H9 (cell line): ENCODE data around the gene GNPNAT1. TPM values are rescaled to one million over a fixed set of nuclear protein-coding genes. Genes with fewer than 3 reads are reported as not detected.
A peak's percentile ranks its signal among the peaks of the same experiment; 100 is the strongest.

Experiments
- DNase-seq: peaks from one replicate; pipeline ENCODE4 v3.0.0-alpha.2; 2017
- H2AFZ ChIP-seq: one replicate; pipeline ENCODE4 v1.6.1; 2013; ENCODE audit warnings: mild to moderate bottlenecking, low read length, control low read depth, moderate library complexity
- H2AK5ac ChIP-seq: 2 replicates; pipeline ENCODE4 v1.6.1; 2013; ENCODE audit warnings: low read length, control low read depth, mixed read lengths; ENCODE audit not compliant: insufficient read length
- H2BK120ac ChIP-seq: one replicate; pipeline ENCODE4 v1.6.1; 2013; ENCODE audit warnings: low read depth, mild to moderate bottlenecking, low read length, control low read depth, inconsistent platforms; ENCODE audit not compliant: poor library complexity, severe bottlenecking
- H2BK12ac ChIP-seq: 2 replicates; pipeline ENCODE4 v1.6.1; 2013; ENCODE audit warnings: low read length, control low read depth, mixed read lengths, low read depth; ENCODE audit not compliant: insufficient read length
- H2BK15ac ChIP-seq: 2 replicates; pipeline ENCODE4 v1.6.1; 2013; ENCODE audit warnings: low read depth, low read length, control low read depth
- H2BK20ac ChIP-seq: one replicate; pipeline ENCODE4 v1.6.1; 2013; ENCODE audit warnings: low read depth, mild to moderate bottlenecking, low read length, control low read depth, inconsistent platforms; ENCODE audit not compliant: poor library complexity, severe bottlenecking
- H2BK5ac ChIP-seq: 2 replicates; pipeline ENCODE4 v1.6.1; 2013; ENCODE audit warnings: low read length, control low read depth, mixed read lengths; ENCODE audit not compliant: insufficient read length
- H3K14ac ChIP-seq: 2 replicates; pipeline ENCODE4 v1.6.1; 2013; ENCODE audit warnings: low read length, control low read depth; ENCODE audit not compliant: insufficient read depth
- H3K18ac ChIP-seq: 2 replicates; pipeline ENCODE4 v1.6.1; 2013; ENCODE audit warnings: low read depth, mild to moderate bottlenecking, mixed read lengths, low read length, control low read depth; ENCODE audit not compliant: insufficient read length
- H3K23ac ChIP-seq: 2 replicates; pipeline ENCODE4 v1.6.1; 2013; ENCODE audit warnings: low read length, control low read depth, mixed read lengths, low read depth; ENCODE audit not compliant: insufficient read length
- H3K23me2 ChIP-seq: 2 replicates; pipeline ENCODE4 v1.6.1; 2013; ENCODE audit warnings: low read depth, mild to moderate bottlenecking, mixed read lengths, low read length, control low read depth; ENCODE audit not compliant: insufficient read length, poor library complexity, severe bottlenecking
- H3K27ac ChIP-seq: 2 replicates; pipeline ENCODE4 v1.5.1; 2013; ENCODE audit warnings: low read length, control low read depth, mixed read lengths, low read depth; ENCODE audit not compliant: insufficient read length
- H3K27me3 ChIP-seq: 2 replicates; pipeline ENCODE4 v1.6.1; 2013; ENCODE audit warnings: low read length, control low read depth, inconsistent platforms; ENCODE audit not compliant: insufficient read depth
- H3K4ac ChIP-seq: 2 replicates; pipeline ENCODE4 v1.6.1; 2013; ENCODE audit warnings: low read depth, mild to moderate bottlenecking, control low read depth, inconsistent platforms, low read length, moderate library complexity
- H3K4me1 ChIP-seq: 2 replicates; pipeline ENCODE4 v1.6.1; 2013; ENCODE audit warnings: low read length, control low read depth, inconsistent platforms; ENCODE audit not compliant: insufficient read depth
- H3K4me2 ChIP-seq: 2 replicates; pipeline ENCODE4 v1.6.1; 2013; ENCODE audit warnings: low read length, control low read depth, mixed read lengths; ENCODE audit not compliant: insufficient read length, insufficient read depth
- H3K56ac ChIP-seq: 2 replicates; pipeline ENCODE4 v1.6.1; 2013; ENCODE audit warnings: low read depth, mild to moderate bottlenecking, mixed read lengths, low read length, control low read depth; ENCODE audit not compliant: insufficient read length
- H3K79me1 ChIP-seq: 2 replicates; pipeline ENCODE4 v1.6.1; 2013; ENCODE audit warnings: low read depth, mild to moderate bottlenecking, moderate library complexity, low read length, control low read depth, inconsistent platforms; ENCODE audit not compliant: insufficient read depth, poor library complexity, severe bottlenecking
- H3K79me2 ChIP-seq: 2 replicates; pipeline ENCODE4 v1.6.1; 2013; ENCODE audit warnings: low read length, control low read depth, inconsistent platforms; ENCODE audit not compliant: insufficient read depth
- H3K9ac ChIP-seq: 2 replicates; pipeline ENCODE4 v1.6.1; 2013; ENCODE audit warnings: low read length, control low read depth, mixed read lengths; ENCODE audit not compliant: insufficient read length; ENCODE audit errors: extremely low read depth
- H3K9me3 ChIP-seq: one replicate; pipeline ENCODE4 v1.6.1; 2013; ENCODE audit warnings: low read depth, low read length, inconsistent platforms; ENCODE audit not compliant: control insufficient read depth
- H3T11ph ChIP-seq: one replicate; pipeline ENCODE4 v1.6.1; 2013; ENCODE audit warnings: mild to moderate bottlenecking, low read length, control low read depth, inconsistent platforms
- H4K20me1 ChIP-seq: one replicate; pipeline ENCODE4 v1.6.1; 2013; ENCODE audit not compliant: control insufficient read depth, insufficient read length, insufficient read depth
- H4K5ac ChIP-seq: 2 replicates; pipeline ENCODE4 v1.6.1; 2013; ENCODE audit warnings: low read depth, mild to moderate bottlenecking, mixed read lengths, low read length, control low read depth; ENCODE audit not compliant: insufficient read length
- H4K8ac ChIP-seq: replicated peaks from 2 replicates; pipeline ENCODE4 v1.6.1; 2013; ENCODE audit warnings: low read length, control low read depth, mixed read lengths, low read depth; ENCODE audit not compliant: insufficient read length
- H4K91ac ChIP-seq: 2 replicates; pipeline ENCODE4 v1.6.1; 2013; ENCODE audit warnings: low read depth, mild to moderate bottlenecking, moderate library complexity, mixed read lengths, low read length, control low read depth; ENCODE audit not compliant: insufficient read length
- H3K27ac Mint-ChIP-seq, 3 experiments: 2 replicates in 2 of 3; 3 replicates in 1 of 3; pipeline ENCODE4 v1.8.0; 2020 to 2021; ENCODE audit warnings: mixed read lengths in 3 of 3, mild to moderate bottlenecking in 1 of 3, moderate library complexity in 1 of 3
- H3K27me3 Mint-ChIP-seq: 2 replicates; pipeline ENCODE4 v1.8.0; 2021; ENCODE audit warnings: low read depth, mild to moderate bottlenecking, moderate library complexity, mixed read lengths
- H3K36me3 Mint-ChIP-seq, 3 experiments: 2 replicates in 2 of 3; 3 replicates in 1 of 3; pipeline ENCODE4 v1.8.0; 2020 to 2021; ENCODE audit warnings: low read depth in 3 of 3, mixed read lengths in 3 of 3; ENCODE audit not compliant: insufficient read depth in 1 of 3
- H3K4me1 Mint-ChIP-seq, 2 experiments: 2 replicates each; pipeline ENCODE4 v1.8.0; 2020; ENCODE audit warnings: mixed read lengths in 2 of 2
- H3K4me3 Mint-ChIP-seq, 2 experiments: 2 replicates in 1 of 2; 3 replicates in 1 of 2; pipeline ENCODE4 v1.8.0; 2020 to 2021; ENCODE audit warnings: mild to moderate bottlenecking in 2 of 2, mixed read lengths in 2 of 2, moderate library complexity in 1 of 2
- H3K9me3 Mint-ChIP-seq, 2 experiments: 2 replicates in 1 of 2; 3 replicates in 1 of 2; pipeline ENCODE4 v1.8.0; 2020; ENCODE audit warnings: mild to moderate bottlenecking in 2 of 2, mixed read lengths in 2 of 2, moderate library complexity in 1 of 2
- CTCF ChIP-seq: fragments of 200-600 bp; sonication (generic); conservative IDR thresholded peaks from 3 replicates; pipeline ENCODE4 v1.8.0; 2021; ENCODE audit warnings: antibody characterized with exemption, mild to moderate bottlenecking
- WGBS: extraction: QIAGEN DNeasy Blood & Tissue Kit; methylation state at CpG from one replicate; pipeline ENCODE4 v1.1.7; 2013; ENCODE audit warnings: missing lambda C conversion rate, low lambda C conversion rate, mixed read lengths; ENCODE audit not compliant: insufficient read length; ENCODE audit errors: extremely low coverage; 5-methylcytosine and 5-hydroxymethylcytosine counted together
- total RNA-seq: library from RNA; stranded (reverse); gene quantifications from 2 replicates; pipeline ENCODE4 v1.2.1, GENCODE V29; 2021

The GNPNAT1 gene
- total RNA-seq, 1 experiment from 2014 or later = 49.0 TPM

GRCh38 chr14:52837451-52837850 is 46.0 kb upstream of the GNPNAT1 start:
- no peak overlapping the region for H3K27ac ChIP-seq
- H3K9ac ChIP-seq = no peak overlapping the region
- Mint-ChIP-seq H3K36me3 (peaks cover 0 to 3% (median 0%) of the 10 kb centered on the region in 3 experiments; a peak in 2 of 7 replicates), H3K27ac (peak overlapping the region; percentile 15 to 85 (median 68); a peak in 4 of 7 replicates), H3K4me3 (no peak overlapping the region), H3K9me3 (peaks cover 2 to 7% of the 10 kb centered on the region in 2 experiments; a peak in 2 of 5 replicates), H3K27me3 (no peaks in the 10 kb centered on the region), H3K4me1 (peaks cover 27 to 29% of the 10 kb centered on the region in 2 experiments)
- no peaks in the 10 kb centered on the region for H4K20me1 ChIP-seq
- no peaks in the 10 kb centered on the region; the same call in 1 of the 2 replicates for H3K4me1 ChIP-seq
- no peak overlapping the region for H4K5ac ChIP-seq
- no peak overlapping the region for H2AFZ ChIP-seq
- H2BK5ac ChIP-seq = no peak overlapping the region
- H3T11ph ChIP-seq = no peak overlapping the region
- H2BK15ac ChIP-seq = no peak overlapping the region
- no CpG with 5 or more reads among the region's 7 CpGs for WGBS
- no peak overlapping the region for H3K4ac ChIP-seq
- no peak for TF ChIP-seq CTCF
- H4K8ac ChIP-seq = no peak overlapping the region
- no peak overlapping the region for H3K18ac ChIP-seq
- H3K56ac ChIP-seq = no peak overlapping the region
- no peaks in the 10 kb centered on the region for H3K27me3 ChIP-seq
- no peak overlapping the region for H2AK5ac ChIP-seq
- H2BK20ac ChIP-seq = no peak overlapping the region
- no peak overlapping the region for H2BK12ac ChIP-seq
- H3K4me2 ChIP-seq = no peak overlapping the region
- H3K9me3 ChIP-seq = no peaks in the 10 kb centered on the region
- H3K23ac ChIP-seq = no peak overlapping the region
- no peak for DNase-seq
- no peak overlapping the region for H4K91ac ChIP-seq
- no peaks in the 10 kb centered on the region for H3K79me2 ChIP-seq
- no peaks in the 10 kb centered on the region for H3K79me1 ChIP-seq
- no peaks in the 10 kb centered on the region for H3K23me2 ChIP-seq
- H2BK120ac ChIP-seq = no peak overlapping the region
- no peak overlapping the region for H3K14ac ChIP-seq
